Measurements from ENCODE around the gene ABHD15. TPM values are rescaled to one million over a fixed set of nuclear protein-coding genes. Genes with fewer than 3 reads are reported as not detected.

ABHD15 gene
- total and polyA plus RNA-seq, 2 donors (not counting 1 experiment from before 2014, with no cell fraction given) = 10.9 to 44.1 TPM

DNA sequence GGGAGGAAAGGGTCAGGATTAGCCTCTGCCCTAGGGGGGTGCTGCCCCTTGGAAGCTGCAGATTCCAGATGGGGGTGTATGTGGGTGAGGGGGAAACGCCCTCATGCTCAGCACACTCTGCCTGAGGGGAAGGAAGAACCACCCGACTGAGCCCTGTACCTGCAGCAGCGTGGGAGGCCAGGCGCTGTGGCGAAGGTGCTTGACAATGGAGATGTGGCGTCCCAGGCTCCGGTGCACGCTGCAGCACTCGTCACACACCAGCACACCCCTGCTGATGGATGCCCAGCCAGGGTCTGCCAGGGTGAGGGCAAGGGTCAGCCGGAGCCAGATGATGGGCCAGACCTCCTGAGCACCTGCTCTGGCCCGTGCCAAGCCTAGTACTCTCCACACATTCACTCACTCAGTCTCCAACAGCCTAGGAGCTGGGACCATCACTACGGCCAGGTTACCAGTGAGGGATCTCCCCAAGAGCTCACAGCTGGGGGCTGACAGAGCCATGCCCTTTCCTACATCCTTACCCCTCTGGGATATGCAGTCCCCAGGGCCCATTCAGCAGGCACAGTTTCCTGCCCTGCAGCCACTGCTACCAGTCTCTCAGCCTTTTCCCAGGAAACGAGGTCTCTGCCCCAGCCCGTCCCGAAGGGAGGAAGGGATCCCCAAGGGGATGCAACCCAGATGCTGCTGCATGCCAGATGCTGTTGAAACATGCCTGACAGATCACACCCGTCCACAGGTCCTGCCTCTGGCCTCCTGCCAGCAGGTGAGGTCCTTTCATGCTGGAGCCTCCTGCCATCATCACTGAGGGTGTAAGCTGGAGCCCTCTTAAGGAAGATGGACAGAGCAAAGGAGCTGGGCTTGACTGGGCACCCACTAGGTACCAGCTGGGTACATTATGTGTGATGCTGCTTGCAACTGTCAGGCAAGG is 16.7 kb upstream of the ABHD15 start:
- H3K4me1 ChIP-seq (ENCODE audit: control insufficient read depth in 2 of 2, insufficient read depth in 2 of 2, low read length in 2 of 2) = peaks cover 35 to 43% of the 10 kb centered on the region in 2 donors
- no peaks in the 10 kb centered on the region for H3K9me3 ChIP-seq (ENCODE audit: control extremely low read depth in 1 of 3, control insufficient read depth in 2 of 3, insufficient read depth in 1 of 3, low read length in 2 of 3)
- peak overlapping the region; percentile 69 for H3K4me2 ChIP-seq (replicated peaks; ENCODE audit: low read depth, low read length, poor library complexity, severe bottlenecking)
- no peak overlapping the region for H3K4me3 ChIP-seq (ENCODE audit: control extremely low read depth in 1 of 5, extremely low read depth in 1 of 5, insufficient read depth in 1 of 5, low read depth in 2 of 5, low read length in 4 of 5)
- no peak overlapping the region for H3K9ac ChIP-seq (ENCODE audit: low read length)
- DNase-seq (no peak), ATAC-seq (ENCODE audit: low read depth) (no peak)
- peak overlapping the region; percentile 71 for H3K27ac Mint-ChIP-seq
- peaks cover 51% of the 10 kb centered on the region for H3K4me1 Mint-ChIP-seq
- POLR2A ChIA-PET = no interaction called here
- H3K4me3 Mint-ChIP-seq = peak overlapping the region; percentile 56
- TF ChIP-seq EZH2 (IDR thresholded peaks at IDR 0.05; ENCODE audit: borderline replicate concordance, insufficient read depth, low read depth, low read length, poor library complexity, severe bottlenecking) = no peak
- TF ChIP-seq, protein P1, sequence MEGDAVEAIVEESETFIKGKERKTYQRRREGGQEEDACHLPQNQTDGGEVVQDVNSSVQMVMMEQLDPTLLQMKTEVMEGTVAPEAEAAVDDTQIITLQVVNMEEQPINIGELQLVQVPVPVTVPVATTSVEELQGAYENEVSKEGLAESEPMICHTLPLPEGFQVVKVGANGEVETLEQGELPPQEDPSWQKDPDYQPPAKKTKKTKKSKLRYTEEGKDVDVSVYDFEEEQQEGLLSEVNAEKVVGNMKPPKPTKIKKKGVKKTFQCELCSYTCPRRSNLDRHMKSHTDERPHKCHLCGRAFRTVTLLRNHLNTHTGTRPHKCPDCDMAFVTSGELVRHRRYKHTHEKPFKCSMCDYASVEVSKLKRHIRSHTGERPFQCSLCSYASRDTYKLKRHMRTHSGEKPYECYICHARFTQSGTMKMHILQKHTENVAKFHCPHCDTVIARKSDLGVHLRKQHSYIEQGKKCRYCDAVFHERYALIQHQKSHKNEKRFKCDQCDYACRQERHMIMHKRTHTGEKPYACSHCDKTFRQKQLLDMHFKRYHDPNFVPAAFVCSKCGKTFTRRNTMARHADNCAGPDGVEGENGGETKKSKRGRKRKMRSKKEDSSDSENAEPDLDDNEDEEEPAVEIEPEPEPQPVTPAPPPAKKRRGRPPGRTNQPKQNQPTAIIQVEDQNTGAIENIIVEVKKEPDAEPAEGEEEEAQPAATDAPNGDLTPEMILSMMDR (IDR thresholded peaks at IDR 0.05) = no peak
- intact Hi-C loops (cut with micrococcal nuclease) = no loop called here
- no peaks in the 10 kb centered on the region for H3K27me3 ChIP-seq (replicated peaks in 1 of 4; ENCODE audit: control extremely low read depth in 1 of 4, control insufficient read depth in 3 of 4, insufficient read depth in 4 of 4, low read length in 3 of 4)
- no peak overlapping the region for H3K27ac ChIP-seq (ENCODE audit: low read length in 2 of 2)
- peaks cover 74% of the 10 kb centered on the region for H3K79me2 ChIP-seq (ENCODE audit: control insufficient read depth, insufficient read depth, low read length)
- 73% methylated on average over 16 of the region's 16 CpGs for WGBS (ENCODE audit: insufficient coverage)
- peaks cover 56% of the 10 kb centered on the region for H4K20me1 ChIP-seq (ENCODE audit: control insufficient read depth, insufficient read depth, low read length, poor library complexity, severe bottlenecking)
- no peaks in the 10 kb centered on the region for H3K27me3 Mint-ChIP-seq
- CTCF ChIA-PET = interaction anchor here (0.5 to 24.3 kb wide), 4 partner anchors 9 to 28 kb away, joined by 3 to 336 read pairs (median 14); partner anchors contain the start of gene ANKRD13B
- H3K36me3 ChIP-seq (replicated peaks in 1 of 2; ENCODE audit: control extremely low read depth in 1 of 2, control insufficient read depth in 1 of 2, extremely low read depth in 1 of 2, insufficient read depth in 2 of 2, low read length in 1 of 2) = peaks cover 0 to 31% of the 10 kb centered on the region in 2 experiments
- no peaks in the 10 kb centered on the region for H3K9me3 Mint-ChIP-seq (ENCODE audit: insufficient read depth)
- H2AFZ ChIP-seq (ENCODE audit: insufficient read depth, low read depth, low read length, poor library complexity, severe bottlenecking) = no peak overlapping the region

- ChIA-PET CTCF (interaction anchor here (1.8 to 24.3 kb wide), 2 partner anchors 10 to 29 kb away, joined by 10 to 336 read pairs; partner anchors contain the start of gene ANKRD13B), POLR2A (no interaction called here)
- Histone ChIP-seq H2AFZ (ENCODE audit: insufficient read depth, low read depth, low read length, poor library complexity, severe bottlenecking) (no peak overlapping the region), H3K4me1 (ENCODE audit: control insufficient read depth in 2 of 2, insufficient read depth in 2 of 2, low read length in 2 of 2) (peaks cover 28 to 35% of the 10 kb centered on the region in 2 donors), H3K27me3 (replicated peaks in 1 of 4; ENCODE audit: control extremely low read depth in 1 of 4, control insufficient read depth in 3 of 4, insufficient read depth in 4 of 4, low read length in 3 of 4) (no peaks in the 10 kb centered on the region), H3K4me3 (ENCODE audit: control extremely low read depth in 1 of 5, extremely low read depth in 1 of 5, insufficient read depth in 1 of 5, low read depth in 2 of 5, low read length in 4 of 5) (no peak overlapping the region), H3K36me3 (replicated peaks in 1 of 2; ENCODE audit: control extremely low read depth in 1 of 2, control insufficient read depth in 1 of 2, extremely low read depth in 1 of 2, insufficient read depth in 2 of 2, low read length in 1 of 2) (peaks cover 0 to 38% of the 10 kb centered on the region in 2 experiments), H3K79me2 (ENCODE audit: control insufficient read depth, insufficient read depth, low read length) (peaks cover 68% of the 10 kb centered on the region), H3K27ac (ENCODE audit: low read length in 2 of 2) (no peak overlapping the region), H3K4me2 (replicated peaks; ENCODE audit: low read depth, low read length, poor library complexity, severe bottlenecking) (no peak overlapping the region), H4K20me1 (ENCODE audit: control insufficient read depth, insufficient read depth, low read length, poor library complexity, severe bottlenecking) (peaks cover 47% of the 10 kb centered on the region), H3K9ac (ENCODE audit: low read length) (no peak overlapping the region), H3K9me3 (ENCODE audit: control extremely low read depth in 1 of 3, control insufficient read depth in 2 of 3, insufficient read depth in 1 of 3, low read length in 2 of 3) (no peaks in the 10 kb centered on the region)
- ATAC-seq (ENCODE audit: low read depth) (no peak), DNase-seq (peak; percentile 4)
- 97% methylated on average over 11 of the region's 13 CpGs for WGBS (ENCODE audit: insufficient coverage)
- no peak overlapping the region for H3K4me3 Mint-ChIP-seq
- no peaks in the 10 kb centered on the region for H3K9me3 Mint-ChIP-seq (ENCODE audit: insufficient read depth)
- peaks cover 45% of the 10 kb centered on the region for H3K4me1 Mint-ChIP-seq
- intact Hi-C loops (cut with micrococcal nuclease) = no loop called here
- no peaks in the 10 kb centered on the region for H3K27me3 Mint-ChIP-seq
- TF ChIP-seq EZH2 (IDR thresholded peaks at IDR 0.05; ENCODE audit: borderline replicate concordance, insufficient read depth, low read depth, low read length, poor library complexity, severe bottlenecking) = no peak
- TF ChIP-seq, protein P1 (IDR thresholded peaks at IDR 0.05) = no peak
- no peak overlapping the region for H3K27ac Mint-ChIP-seq
These were observed 15.9 kb upstream of the ABHD15 start for GRCh38 chr17:29582772-29583171.

All from B cell (primary cell).